GM12878 (cell line): ENCODE data around the gene ASRGL1. TPM values are rescaled to one million over a fixed set of nuclear protein-coding genes. Genes with fewer than 3 reads are reported as not detected.

Source experiments
- ATAC-seq: fragments of 200-7000 bp; cut with Tn5 transposase; 3 replicates; pipeline ENCODE4 v1.9.1; 2020; ENCODE audit warnings: mild to moderate bottlenecking, moderate library complexity
- BruUV-seq: library from RNA; stranded (reverse); fragments of 400-500 nt; replicated peaks from 2 replicates; lab custom pipeline; 2021; lab: Mats Ljungman, UMichigan
- CTCF ChIA-PET: fragments of 300-600 bp; sonication (Branson Sonifier 250); formaldehyde crosslinking; extraction: SDS; loops from one replicate; lab custom pipeline; 2021; ENCODE audit warnings: inconsistent platforms; lab: Yijun Ruan, JAX
- POLR2A ChIA-PET: fragments of 350-600 bp; formaldehyde crosslinking; extraction: SDS; loops from one replicate; lab custom pipeline; 2021; ENCODE audit warnings: inconsistent platforms; lab: Charles Lee
- RAD21 ChIA-PET: fragments of 300-600 bp; sonication (Branson Sonifier 250); formaldehyde crosslinking; loops from one replicate; lab custom pipeline; 2023; ENCODE audit warnings: antibody characterized with exemption; ENCODE audit not compliant: unreplicated experiment; lab: Charles Lee
- SMC1A ChIA-PET: fragments of 300-600 bp; sonication (Branson Sonifier 250); formaldehyde crosslinking; loops from one replicate; lab custom pipeline; 2023; ENCODE audit not compliant: unreplicated experiment, uncharacterized antibody; lab: Charles Lee
- DNase-seq: peaks from one replicate; pipeline ENCODE4 v3.0.0-alpha.2; 2011; ENCODE audit warnings: low read depth, low spot score
- FAIRE-seq: peaks from 3 replicates; lab custom pipeline; 2011; peaks lifted over from hg19 to GRCh38; lab: Jason Lieb, UNC
- H2AFZ ChIP-seq: 2 replicates; pipeline ENCODE4 v1.6.0; 2011; ENCODE audit warnings: low read depth, low read length, control low read depth; ENCODE audit not compliant: control insufficient read depth
- H3K27ac ChIP-seq: 2 replicates; pipeline ENCODE4 v1.5.1; 2011; ENCODE audit warnings: control low read depth; ENCODE audit not compliant: control insufficient read depth, insufficient read depth
- H3K27me3 ChIP-seq, 2 experiments: replicated peaks in 1 of 2; 2 replicates each; pipeline versions ENCODE4 v1.6.0 to v1.6.1; 2011; ENCODE audit warnings: low read length in 1 of 2; ENCODE audit not compliant: control insufficient read depth in 2 of 2, insufficient read depth in 2 of 2
- H3K36me3 ChIP-seq, 2 experiments: 2 replicates each; pipeline ENCODE4 v1.5.1; 2011; ENCODE audit warnings: low read length in 1 of 2; ENCODE audit not compliant: control insufficient read depth in 2 of 2, insufficient read depth in 2 of 2
- H3K4me1 ChIP-seq: 2 replicates; pipeline ENCODE4 v1.6.1; 2011; ENCODE audit warnings: mild to moderate bottlenecking, low read length, moderate library complexity, mixed read lengths; ENCODE audit not compliant: control insufficient read depth, insufficient read depth
- H3K4me2 ChIP-seq: 2 replicates; pipeline ENCODE4 v1.6.0; 2011; ENCODE audit warnings: control low read depth; ENCODE audit not compliant: control insufficient read depth, insufficient read depth
- H3K4me3 ChIP-seq: fragments of 200-600 bp; sonication (generic); 2 replicates; pipeline ENCODE4 v1.5.1; 2016
- H3K79me2 ChIP-seq: 2 replicates; pipeline ENCODE4 v1.6.0; 2011; ENCODE audit warnings: low read length; ENCODE audit not compliant: control insufficient read depth, insufficient read depth
- H3K9ac ChIP-seq: 2 replicates; pipeline ENCODE4 v1.8.0; 2011; ENCODE audit warnings: low read length, control low read depth, mixed read lengths; ENCODE audit not compliant: control insufficient read depth, insufficient read depth
- H3K9me3 ChIP-seq: replicated peaks from 3 replicates; pipeline ENCODE4 v1.5.1; 2011; ENCODE audit warnings: mild to moderate bottlenecking, low read length; ENCODE audit not compliant: control insufficient read depth, insufficient read depth
- H4K20me1 ChIP-seq: 2 replicates; pipeline ENCODE4 v1.6.0; 2011; ENCODE audit not compliant: control insufficient read depth, insufficient read depth
- BHLHE40 ChIP-seq, 2 experiments: fragments of 450-650 bp in 1 of 2; IDR thresholded peaks; 2 replicates each; pipeline ENCODE4 v1.6.1; 2011 to 2017; ENCODE audit warnings: low read depth in 2 of 2, borderline replicate concordance in 1 of 2, improper control_type of control experiment in 1 of 2, low read length in 1 of 2, mild to moderate bottlenecking in 1 of 2
- GATAD2B ChIP-seq: fragments of 450-650 bp; conservative IDR thresholded peaks from 2 replicates; pipeline ENCODE4 v1.6.1; 2017; ENCODE audit warnings: low read depth, mild to moderate bottlenecking, moderate library complexity
- HCFC1 ChIP-seq: fragments of 150-350 bp; IDR thresholded peaks from 2 replicates; pipeline ENCODE4 v1.6.1; 2014; ENCODE audit warnings: low read length
- HDGF ChIP-seq: fragments of 450-650 bp; IDR thresholded peaks from 2 replicates; pipeline ENCODE4 v1.6.1; 2016; ENCODE audit warnings: antibody characterized with exemption
- KDM1A ChIP-seq: fragments of 200-600 bp; sonication (generic); IDR thresholded peaks from 2 replicates; pipeline ENCODE4 v1.6.1; 2016; ENCODE audit warnings: borderline replicate concordance
- MEF2B ChIP-seq: fragments of 450-650 bp; IDR thresholded peaks from 2 replicates; pipeline ENCODE4 v1.6.1; 2018; ENCODE audit warnings: mild to moderate bottlenecking, moderate library complexity; ENCODE audit not compliant: partially characterized antibody, poor library complexity, severe bottlenecking
- SIN3A ChIP-seq: IDR thresholded peaks from 2 replicates; pipeline ENCODE4 v1.6.1; 2012; ENCODE audit warnings: low read depth, low read length, improper control_type of control experiment
- TAF1 ChIP-seq: IDR thresholded peaks from 2 replicates; pipeline ENCODE4 v1.6.1; 2011; ENCODE audit warnings: mild to moderate bottlenecking, low read depth, low read length, borderline replicate concordance
- TCF12 ChIP-seq: IDR thresholded peaks from 2 replicates; pipeline ENCODE4 v1.6.1; 2011; ENCODE audit warnings: low read depth, mild to moderate bottlenecking, low read length
- WGBS: methylation state at CpG from one replicate; pipeline ENCODE4 v1.1.6; 2016; ENCODE audit warnings: low lambda C conversion rate; ENCODE audit not compliant: insufficient replicate concordance, insufficient coverage; ENCODE audit errors: missing lambda C conversion rate; 5-methylcytosine and 5-hydroxymethylcytosine counted together
- in situ Hi-C: fragments of 300-500 bp; cut with MboI; formaldehyde crosslinking; loops from 9 replicates; pipeline ENCODE4 v1.14.3; 2018; ENCODE audit warnings: mixed read lengths
- intact Hi-C: fragments of 100-400 bp; cut with micrococcal nuclease; formaldehyde crosslinking; loops from one replicate; pipeline ENCODE4 v1.14.2; 2022; ENCODE audit not compliant: unreplicated experiment
- polyA plus RNA-seq, 11 experiments: library from polyadenylated mRNA; depleted of rRNA in 4 of 11; unstranded in 6 of 11; stranded (reverse) in 5 of 11; fragments of >200 nt; fragmentation: Nextera tagmentation in 4 of 11; fragmentation: Illumina TruSeq in 1 of 11; extraction: Ambion mirVana in 4 of 11; extraction: Trizol in 1 of 11; gene quantifications; 1 replicate in 1 of 11; 2 replicates in 10 of 11; pipeline versions ENCODE4 v1.2.1 to v1.2.3, GENCODE V29; 2011 to 2016; ENCODE audit warnings: inconsistent platforms in 2 of 11, missing spikeins in 2 of 11, low read depth in 1 of 11
- total RNA-seq, 4 experiments: library from RNA; depleted of rRNA in 3 of 4; stranded (reverse); fragments of >200 nt in 3 of 4; fragmentation: Illumina TruSeq in 1 of 4; extraction: Trizol in 1 of 4; gene quantifications; 2 replicates each; pipeline versions ENCODE4 v1.2.1 to v1.2.3, GENCODE V29; 2013 to 2021
- TF ChIP-seq, protein P1 (sequence below): fragments of 450-650 bp; IDR thresholded peaks from 2 replicates; pipeline ENCODE4 v1.6.1; 2016; ENCODE audit warnings: mild to moderate bottlenecking
- TF ChIP-seq, protein P2 (sequence below): fragments of 450-650 bp; IDR thresholded peaks from 2 replicates; pipeline ENCODE4 v1.6.1; 2017; ENCODE audit warnings: mild to moderate bottlenecking, moderate library complexity

Gene ASRGL1
- total and polyA plus RNA-seq, 10 of the 15 experiments (the other 5 are each of a cell fraction or from before 2014, with no cell fraction given): 0.97 to 24.5 (median 4.8) TPM

GRCh38 chr11:62402960-62403730 is 65.9 kb downstream of the ASRGL1 start (continued):
- TF ChIP-seq TAF1 (no peak), HCFC1 (no peak), GATAD2B (no peak), KDM1A (no peak), TCF12 (no peak), BHLHE40 (IDR thresholded peaks at IDR 0.05; ENCODE audit: borderline replicate concordance in 1 of 2, low read depth in 2 of 2, low read length in 1 of 2) (no peak), SIN3A (no peak), MEF2B (no peak)
- TF ChIP-seq, protein P1, sequence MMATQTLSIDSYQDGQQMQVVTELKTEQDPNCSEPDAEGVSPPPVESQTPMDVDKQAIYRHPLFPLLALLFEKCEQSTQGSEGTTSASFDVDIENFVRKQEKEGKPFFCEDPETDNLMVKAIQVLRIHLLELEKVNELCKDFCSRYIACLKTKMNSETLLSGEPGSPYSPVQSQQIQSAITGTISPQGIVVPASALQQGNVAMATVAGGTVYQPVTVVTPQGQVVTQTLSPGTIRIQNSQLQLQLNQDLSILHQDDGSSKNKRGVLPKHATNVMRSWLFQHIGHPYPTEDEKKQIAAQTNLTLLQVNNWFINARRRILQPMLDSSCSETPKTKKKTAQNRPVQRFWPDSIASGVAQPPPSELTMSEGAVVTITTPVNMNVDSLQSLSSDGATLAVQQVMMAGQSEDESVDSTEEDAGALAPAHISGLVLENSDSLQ: no peak

DNA sequence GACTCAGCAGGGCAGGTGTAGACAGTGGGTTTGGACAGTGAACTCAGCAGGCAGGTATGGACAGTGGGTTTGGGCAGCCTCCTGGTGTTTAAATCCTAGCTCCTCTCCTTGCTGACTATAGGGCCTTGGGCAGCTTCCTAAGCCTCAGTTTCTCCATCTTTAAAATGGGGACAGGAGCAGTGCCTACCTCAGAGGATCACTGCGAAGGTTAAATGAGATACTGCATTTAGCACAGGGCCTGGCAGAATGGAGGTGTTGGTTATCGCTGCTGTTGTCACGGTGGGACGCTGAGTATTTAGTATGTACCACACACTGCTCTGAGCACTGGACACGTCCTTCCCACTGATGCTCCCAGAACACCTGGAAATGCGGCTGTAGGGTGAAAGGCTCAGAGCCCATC is 67.2 kb downstream of the ASRGL1 start:
- no peaks in the 10 kb centered on the region for H3K79me2 ChIP-seq
- ChIA-PET POLR2A (interaction anchor here (0.5 to 0.7 kb wide), 2 partner anchors 16 to 62 kb away, joined by 5 to 7 read pairs; no protein-coding TSS in a partner anchor), CTCF (interaction anchor here (2.4 kb wide), 1 partner anchor 10 kb away, joined by 10 read pairs; no protein-coding TSS in a partner anchor), SMC1A (interaction anchor here (1.1 to 1.8 kb wide), 2 partner anchors 9 to 12 kb away, joined by 3 to 4 read pairs; no protein-coding TSS in a partner anchor), RAD21 (interaction anchor here (1.2 kb wide), 1 partner anchor 10 kb away, joined by 4 read pairs; no protein-coding TSS in a partner anchor)
- FAIRE-seq: no peak
- no peaks in the 10 kb centered on the region for H4K20me1 ChIP-seq
- TF ChIP-seq, protein P2, sequence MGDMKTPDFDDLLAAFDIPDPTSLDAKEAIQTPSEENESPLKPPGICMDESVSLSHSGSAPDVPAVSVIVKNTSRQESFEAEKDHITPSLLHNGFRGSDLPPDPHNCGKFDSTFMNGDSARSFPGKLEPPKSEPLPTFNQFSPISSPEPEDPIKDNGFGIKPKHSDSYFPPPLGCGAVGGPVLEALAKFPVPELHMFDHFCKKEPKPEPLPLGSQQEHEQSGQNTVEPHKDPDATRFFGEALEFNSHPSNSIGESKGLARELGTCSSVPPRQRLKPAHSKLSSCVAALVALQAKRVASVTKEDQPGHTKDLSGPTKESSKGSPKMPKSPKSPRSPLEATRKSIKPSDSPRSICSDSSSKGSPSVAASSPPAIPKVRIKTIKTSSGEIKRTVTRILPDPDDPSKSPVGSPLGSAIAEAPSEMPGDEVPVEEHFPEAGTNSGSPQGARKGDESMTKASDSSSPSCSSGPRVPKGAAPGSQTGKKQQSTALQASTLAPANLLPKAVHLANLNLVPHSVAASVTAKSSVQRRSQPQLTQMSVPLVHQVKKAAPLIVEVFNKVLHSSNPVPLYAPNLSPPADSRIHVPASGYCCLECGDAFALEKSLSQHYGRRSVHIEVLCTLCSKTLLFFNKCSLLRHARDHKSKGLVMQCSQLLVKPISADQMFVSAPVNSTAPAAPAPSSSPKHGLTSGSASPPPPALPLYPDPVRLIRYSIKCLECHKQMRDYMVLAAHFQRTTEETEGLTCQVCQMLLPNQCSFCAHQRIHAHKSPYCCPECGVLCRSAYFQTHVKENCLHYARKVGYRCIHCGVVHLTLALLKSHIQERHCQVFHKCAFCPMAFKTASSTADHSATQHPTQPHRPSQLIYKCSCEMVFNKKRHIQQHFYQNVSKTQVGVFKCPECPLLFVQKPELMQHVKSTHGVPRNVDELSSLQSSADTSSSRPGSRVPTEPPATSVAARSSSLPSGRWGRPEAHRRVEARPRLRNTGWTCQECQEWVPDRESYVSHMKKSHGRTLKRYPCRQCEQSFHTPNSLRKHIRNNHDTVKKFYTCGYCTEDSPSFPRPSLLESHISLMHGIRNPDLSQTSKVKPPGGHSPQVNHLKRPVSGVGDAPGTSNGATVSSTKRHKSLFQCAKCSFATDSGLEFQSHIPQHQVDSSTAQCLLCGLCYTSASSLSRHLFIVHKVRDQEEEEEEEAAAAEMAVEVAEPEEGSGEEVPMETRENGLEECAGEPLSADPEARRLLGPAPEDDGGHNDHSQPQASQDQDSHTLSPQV: no peak
- no peak for TF ChIP-seq HDGF
- no peaks in the 10 kb centered on the region for H3K27me3 ChIP-seq
- no peak overlapping the region for H2AFZ ChIP-seq
- intact Hi-C loops (no loop called here), in situ Hi-C loops (no loop called here)
- no peaks in the 10 kb centered on the region for H3K36me3 ChIP-seq
- no TSS peak for BruUV-seq
- H3K4me2 ChIP-seq: no peak overlapping the region
- no peak for DNase-seq
- 66% methylated on average over 6 of the region's 6 CpGs for WGBS
- no peaks in the 10 kb centered on the region for H3K9me3 ChIP-seq
- no peak overlapping the region for H3K27ac ChIP-seq
- no peak for ATAC-seq
- no peaks in the 10 kb centered on the region for H3K4me1 ChIP-seq
- H3K9ac ChIP-seq: no peak overlapping the region
- H3K4me3 ChIP-seq: no peak overlapping the region
